Esophagus muscularis mucosa (tissue), 3 donors: Measurements from ENCODE around the gene SSX4.
"Not testable (repeated sequence)": the region's sequence is repeated elsewhere in the genome, so short reads cannot be mapped to it uniquely, and the experiment has no call there.

Experiments used
- POLR2AphosphoS5 ChIP-seq, 2 donors: sonication (generic); formaldehyde crosslinking; IDR thresholded peaks; one replicate each; pipeline ENCODE4 v1.6.1; 2017; ENCODE audit warnings: antibody characterized with exemption in 2 of 2
- TF ChIP-seq, protein P1 (sequence below), 3 experiments: fragments of 200-600 bp in 2 of 3; fragments of 450-650 bp in 1 of 3; sonication (generic) in 2 of 3; IDR thresholded peaks; one replicate each; pipeline ENCODE4 v1.5.1; 2017 to 2019; ENCODE audit warnings: antibody characterized with exemption in 3 of 3, mild to moderate bottlenecking in 2 of 3, moderate library complexity in 1 of 3

DNA sequence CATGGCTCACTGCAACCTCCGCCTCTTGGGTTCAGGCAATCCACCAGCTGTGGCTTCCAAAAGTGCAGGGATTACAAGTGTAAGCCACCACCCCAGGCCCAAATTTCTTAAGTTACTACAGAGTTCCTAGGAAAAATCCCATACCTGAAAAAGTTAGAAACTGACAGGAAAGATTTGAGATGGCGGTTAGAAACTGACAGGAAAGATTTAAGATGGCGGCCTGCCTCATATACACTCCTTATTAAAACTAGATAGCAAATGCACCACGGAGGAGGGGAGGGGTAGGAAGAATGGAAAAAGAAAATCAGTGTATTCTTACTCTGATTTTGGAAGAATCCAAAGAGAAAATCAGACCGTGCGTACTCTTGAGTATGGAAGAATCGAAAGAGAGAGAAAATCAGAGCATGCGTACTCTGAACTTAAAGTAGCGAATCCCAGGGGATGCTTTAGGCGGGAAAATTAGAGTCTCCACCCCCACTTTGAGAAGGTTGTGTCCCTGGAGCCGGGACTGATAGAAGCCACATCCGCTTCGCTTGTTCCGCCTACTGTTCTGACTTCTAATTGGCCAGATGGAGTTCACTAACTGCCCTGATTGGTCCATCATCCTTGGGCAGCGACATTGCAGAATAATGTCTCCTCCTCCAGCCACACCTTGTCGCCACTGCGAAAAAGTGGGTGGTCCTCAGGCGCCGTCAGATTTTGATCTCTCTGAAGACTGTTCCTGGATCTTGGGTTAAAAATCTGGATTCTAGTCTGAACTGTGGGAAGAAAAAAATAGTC is 26.8 kb upstream of the SSX4 start, which contains the start of gene SSX3:
- TF ChIP-seq, protein P1, sequence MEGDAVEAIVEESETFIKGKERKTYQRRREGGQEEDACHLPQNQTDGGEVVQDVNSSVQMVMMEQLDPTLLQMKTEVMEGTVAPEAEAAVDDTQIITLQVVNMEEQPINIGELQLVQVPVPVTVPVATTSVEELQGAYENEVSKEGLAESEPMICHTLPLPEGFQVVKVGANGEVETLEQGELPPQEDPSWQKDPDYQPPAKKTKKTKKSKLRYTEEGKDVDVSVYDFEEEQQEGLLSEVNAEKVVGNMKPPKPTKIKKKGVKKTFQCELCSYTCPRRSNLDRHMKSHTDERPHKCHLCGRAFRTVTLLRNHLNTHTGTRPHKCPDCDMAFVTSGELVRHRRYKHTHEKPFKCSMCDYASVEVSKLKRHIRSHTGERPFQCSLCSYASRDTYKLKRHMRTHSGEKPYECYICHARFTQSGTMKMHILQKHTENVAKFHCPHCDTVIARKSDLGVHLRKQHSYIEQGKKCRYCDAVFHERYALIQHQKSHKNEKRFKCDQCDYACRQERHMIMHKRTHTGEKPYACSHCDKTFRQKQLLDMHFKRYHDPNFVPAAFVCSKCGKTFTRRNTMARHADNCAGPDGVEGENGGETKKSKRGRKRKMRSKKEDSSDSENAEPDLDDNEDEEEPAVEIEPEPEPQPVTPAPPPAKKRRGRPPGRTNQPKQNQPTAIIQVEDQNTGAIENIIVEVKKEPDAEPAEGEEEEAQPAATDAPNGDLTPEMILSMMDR (IDR thresholded peaks at IDR 0.05) = not testable (repeated sequence)
- not testable (repeated sequence) for TF ChIP-seq POLR2AphosphoS5 (IDR thresholded peaks at IDR 0.05)
